ENCODE results near the gene ERMAP.

GRCh38 chr1:42846257-42847110, 29.6 kb downstream of the ERMAP start, which contains the start of gene ZNF691:
- peak; percentile 11 to 63 (median 23) for TF ChIP-seq CTCF (IDR thresholded peaks at IDR 0.05 in 4 of 5, conservative IDR thresholded peaks at IDR 0.05 in 1 of 5)
- TF ChIP-seq POLR2A (IDR thresholded peaks at IDR 0.05): peak; percentile 65 to 74

All from gastrocnemius medialis (tissue), 4 donors.